ENCODE results near the gene TMEM100. TPM values are rescaled to one million over a fixed set of nuclear protein-coding genes. Genes with fewer than 3 reads are reported as not detected.
A peak's percentile ranks its signal among the peaks of the same experiment; 100 is the strongest.

The TMEM100 gene
- polyA plus RNA-seq, 1 donor from 2014 or later: not detected

DNA sequence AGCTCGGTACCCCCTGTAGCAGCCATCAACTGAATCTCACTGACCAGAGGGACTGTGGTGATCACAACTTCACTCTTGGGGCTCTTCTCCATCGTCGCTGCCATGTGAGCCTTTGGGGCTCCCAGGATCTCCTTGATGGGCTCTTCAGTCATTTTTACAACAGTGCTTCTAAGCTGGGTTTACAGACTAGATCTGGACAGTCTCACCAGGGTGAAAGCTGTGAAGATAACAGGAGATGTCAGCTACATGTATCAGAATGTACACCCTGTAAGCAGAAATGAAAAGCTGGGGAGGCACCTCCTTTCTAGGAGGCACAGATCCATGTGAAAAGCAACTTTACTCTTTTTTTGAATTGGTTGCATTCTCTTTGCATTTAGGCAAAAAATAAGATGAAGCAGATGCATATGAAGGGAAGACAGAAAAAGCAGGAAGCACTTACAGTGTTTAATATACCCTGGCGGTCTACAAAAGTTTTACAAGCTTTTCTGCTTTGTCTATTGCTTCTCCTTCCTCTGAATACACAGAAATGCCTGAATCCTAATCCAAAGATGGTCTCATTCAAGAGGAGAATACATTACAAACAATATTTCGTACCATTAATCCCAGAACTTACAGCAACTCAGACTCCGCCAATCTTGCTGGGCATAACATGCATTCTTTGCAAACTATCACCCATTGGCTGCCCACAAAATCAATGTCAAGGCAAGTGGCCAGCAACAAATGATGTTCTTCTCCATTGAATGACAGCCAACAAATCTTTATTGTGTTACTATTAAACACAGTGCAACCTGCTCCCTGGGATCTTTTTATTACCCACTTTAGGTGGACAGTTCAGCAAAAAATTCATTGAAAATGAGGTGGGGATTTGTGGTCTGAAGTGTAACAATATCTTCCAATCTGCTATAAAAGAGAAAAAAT, 1.5 kb downstream of the TMEM100 start:
- Histone ChIP-seq H3K4me3 (ENCODE audit: low read length) (no peak overlapping the region), H3K4me2 (ENCODE audit: low read length) (no peak overlapping the region)

DNA sequence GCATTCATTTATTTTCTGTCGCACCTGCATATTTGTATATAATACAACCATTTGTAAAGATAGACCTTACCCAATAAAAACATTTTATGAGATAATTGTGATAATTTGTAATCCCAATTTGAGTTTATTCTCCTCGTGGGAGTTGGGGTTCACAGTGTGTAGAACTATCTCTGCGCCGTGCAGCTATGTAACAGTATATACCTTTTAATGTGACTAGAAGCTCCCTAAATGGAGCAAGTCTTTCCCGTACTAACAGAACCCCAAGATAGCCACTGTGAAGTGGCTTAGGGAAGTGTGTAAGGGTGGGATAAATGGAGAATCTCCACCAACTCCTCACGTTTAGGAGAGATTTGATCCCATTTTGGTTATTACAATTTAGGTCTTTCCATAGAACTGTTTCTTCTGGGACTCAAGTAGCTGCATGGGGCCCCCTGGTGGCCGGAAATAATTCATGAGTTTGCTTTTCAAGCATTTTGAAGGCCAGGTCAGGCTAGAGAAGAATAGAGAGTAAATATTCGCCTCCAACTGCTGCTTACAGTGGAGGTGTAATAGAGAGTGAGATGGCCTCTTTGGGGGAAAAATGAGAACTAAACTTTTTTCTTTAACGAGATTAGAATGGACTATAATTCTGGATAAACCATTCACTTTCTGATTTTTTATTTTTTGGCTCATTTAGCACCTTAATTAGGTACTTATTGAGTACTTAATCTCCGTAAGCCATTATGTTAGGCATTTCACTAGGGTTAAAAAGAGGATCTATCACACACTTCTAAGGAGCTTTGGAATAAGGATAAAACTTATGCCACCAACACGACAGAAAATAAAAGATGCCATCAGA, 4.5 kb downstream of the TMEM100 start:
- Histone ChIP-seq H3K27me3 (ENCODE audit: insufficient read depth, low read depth, low read length) (no peaks in the 10 kb centered on the region), H3K4me3 (ENCODE audit: low read length) (no peak overlapping the region), H3K27ac (ENCODE audit: low read length) (no peak overlapping the region), H3K9ac (ENCODE audit: low read length) (no peak overlapping the region), H3K9me2 (ENCODE audit: insufficient read depth, low read length) (no peaks in the 10 kb centered on the region), H3F3A (ENCODE audit: insufficient read depth, low read length, poor library complexity, severe bottlenecking) (no peaks in the 10 kb centered on the region), H3K4me2 (ENCODE audit: low read length) (no peak overlapping the region), H3K79me2 (replicated peaks; ENCODE audit: insufficient read depth, low read length) (no peaks in the 10 kb centered on the region), H3K9me3 (ENCODE audit: low read length) (no peaks in the 10 kb centered on the region), H3K36me3 (ENCODE audit: insufficient read depth, low read length) (no peaks in the 10 kb centered on the region), H4K20me1 (ENCODE audit: insufficient read depth) (no peaks in the 10 kb centered on the region), H2AFZ (ENCODE audit: low read depth, low read length) (no peak overlapping the region)
- TF ChIP-seq TAF1 (IDR thresholded peaks at IDR 0.05; ENCODE audit: low read depth): no peak
- TF ChIP-seq SMC3 (conservative IDR thresholded peaks at IDR 0.05; ENCODE audit: poor library complexity): peak; percentile 72
- TF ChIP-seq, protein P1, sequence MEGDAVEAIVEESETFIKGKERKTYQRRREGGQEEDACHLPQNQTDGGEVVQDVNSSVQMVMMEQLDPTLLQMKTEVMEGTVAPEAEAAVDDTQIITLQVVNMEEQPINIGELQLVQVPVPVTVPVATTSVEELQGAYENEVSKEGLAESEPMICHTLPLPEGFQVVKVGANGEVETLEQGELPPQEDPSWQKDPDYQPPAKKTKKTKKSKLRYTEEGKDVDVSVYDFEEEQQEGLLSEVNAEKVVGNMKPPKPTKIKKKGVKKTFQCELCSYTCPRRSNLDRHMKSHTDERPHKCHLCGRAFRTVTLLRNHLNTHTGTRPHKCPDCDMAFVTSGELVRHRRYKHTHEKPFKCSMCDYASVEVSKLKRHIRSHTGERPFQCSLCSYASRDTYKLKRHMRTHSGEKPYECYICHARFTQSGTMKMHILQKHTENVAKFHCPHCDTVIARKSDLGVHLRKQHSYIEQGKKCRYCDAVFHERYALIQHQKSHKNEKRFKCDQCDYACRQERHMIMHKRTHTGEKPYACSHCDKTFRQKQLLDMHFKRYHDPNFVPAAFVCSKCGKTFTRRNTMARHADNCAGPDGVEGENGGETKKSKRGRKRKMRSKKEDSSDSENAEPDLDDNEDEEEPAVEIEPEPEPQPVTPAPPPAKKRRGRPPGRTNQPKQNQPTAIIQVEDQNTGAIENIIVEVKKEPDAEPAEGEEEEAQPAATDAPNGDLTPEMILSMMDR (IDR thresholded peaks at IDR 0.05; ENCODE audit: poor library complexity, severe bottlenecking): peak; percentile 67
- peak; percentile 53 for TF ChIP-seq RAD21 (conservative IDR thresholded peaks at IDR 0.05)

More for the DNA sequence above, 1.5 kb downstream of the TMEM100 start:
- no peaks in the 10 kb centered on the region for H3K79me2 ChIP-seq (replicated peaks; ENCODE audit: insufficient read depth, low read length)
- TF ChIP-seq MXI1 (conservative IDR thresholded peaks at IDR 0.05; ENCODE audit: poor library complexity, severe bottlenecking) (no peak), RAD21 (conservative IDR thresholded peaks at IDR 0.05) (no peak), REST (IDR thresholded peaks at IDR 0.05; ENCODE audit: borderline replicate concordance) (no peak), EZH2 (IDR thresholded peaks at IDR 0.05; ENCODE audit: borderline replicate concordance, insufficient read depth, low read length, poor library complexity, severe bottlenecking) (no peak)
- TF ChIP-seq, protein P1 (IDR thresholded peaks at IDR 0.05; ENCODE audit: poor library complexity, severe bottlenecking): no peak
- H3K9me2 ChIP-seq (ENCODE audit: insufficient read depth, low read length): no peaks in the 10 kb centered on the region
- H3K9ac ChIP-seq (ENCODE audit: low read length): no peak overlapping the region
- no peaks in the 10 kb centered on the region for H3K36me3 ChIP-seq (ENCODE audit: insufficient read depth, low read length)
- H2AFZ ChIP-seq (ENCODE audit: low read depth, low read length): no peak overlapping the region
- no peaks in the 10 kb centered on the region for H3K27me3 ChIP-seq (ENCODE audit: insufficient read depth, low read depth, low read length)
- H3K27ac ChIP-seq (ENCODE audit: low read length): no peak overlapping the region
- no peaks in the 10 kb centered on the region for H4K20me1 ChIP-seq (ENCODE audit: insufficient read depth)
- no peaks in the 10 kb centered on the region for H3F3A ChIP-seq (ENCODE audit: insufficient read depth, low read length, poor library complexity, severe bottlenecking)
- H3K9me3 ChIP-seq (ENCODE audit: low read length): no peaks in the 10 kb centered on the region
